ENCODE results near the gene BGLAP.

Gene BGLAP

DNA sequence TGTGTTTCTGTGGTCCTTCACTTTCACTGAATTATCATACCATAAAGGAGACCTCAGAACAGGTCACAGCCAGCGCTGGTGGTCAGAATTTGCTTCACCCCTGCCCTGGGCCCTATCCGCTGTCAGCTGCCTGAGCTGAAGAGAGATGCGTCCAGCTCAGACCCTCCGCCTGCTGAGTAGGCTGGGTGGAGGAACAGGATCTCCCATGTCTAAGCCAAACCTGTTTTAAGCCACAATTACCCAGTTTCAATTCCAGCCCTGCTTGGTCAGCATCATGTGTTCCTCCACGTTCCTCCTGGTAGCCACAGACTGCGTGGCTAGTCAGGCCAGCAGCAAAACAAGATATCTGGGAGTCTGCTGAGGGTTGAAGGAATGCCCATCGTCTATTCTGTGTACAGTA, 13.5 kb upstream of the BGLAP start:
- DNase-seq = no peak

DNA sequence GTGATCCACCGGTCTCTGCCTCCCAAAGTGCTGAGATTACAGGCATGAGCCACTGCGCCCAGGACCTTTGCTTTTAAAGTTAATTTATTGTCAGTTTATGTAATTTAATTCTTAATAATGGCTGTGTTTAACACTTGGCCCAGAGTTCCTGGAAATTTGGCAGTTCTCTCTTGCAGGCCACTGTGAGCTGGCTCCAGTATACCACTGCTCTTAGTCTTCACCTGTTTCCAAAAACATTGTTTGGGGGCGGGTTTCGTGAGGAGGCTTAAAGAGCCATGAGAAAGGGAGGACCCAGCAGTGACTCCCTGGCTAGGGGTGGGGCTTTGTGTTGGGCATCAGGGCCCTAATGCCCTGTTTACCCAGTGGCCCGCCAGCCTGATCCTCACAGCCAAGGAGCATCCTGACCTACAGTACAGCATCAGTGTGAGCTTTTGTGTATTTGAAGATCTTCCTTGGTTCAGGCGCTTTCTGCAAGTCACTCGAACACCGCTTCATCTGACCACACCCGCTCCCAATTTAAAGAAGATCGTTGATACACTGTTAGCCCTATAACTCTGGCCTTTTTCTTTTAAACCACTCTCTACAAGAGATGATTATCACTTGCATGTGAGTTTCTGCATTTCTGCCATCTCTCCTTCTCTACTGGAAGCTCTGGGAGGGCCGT, 12.0 kb upstream of the BGLAP start:
- DNase-seq = no peak

DNA sequence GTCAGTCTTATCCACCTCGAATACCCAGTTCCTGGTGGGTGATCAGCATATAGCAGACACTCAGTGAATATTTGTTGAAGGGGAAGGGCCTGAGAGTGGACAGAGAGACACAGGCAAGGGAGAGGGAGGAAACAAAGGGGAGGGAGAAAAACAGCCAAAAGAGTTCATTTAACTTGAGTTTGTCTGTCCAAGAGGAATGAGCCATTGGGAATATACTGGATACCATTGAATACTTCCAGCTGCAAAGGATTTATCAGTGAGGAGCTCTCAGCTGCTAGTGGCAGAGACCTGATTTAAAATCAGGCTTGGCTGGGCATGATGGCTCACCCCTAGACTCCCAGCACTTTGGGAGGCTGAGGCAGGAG, 11.5 kb upstream of the BGLAP start:
- no peak for DNase-seq

DNA sequence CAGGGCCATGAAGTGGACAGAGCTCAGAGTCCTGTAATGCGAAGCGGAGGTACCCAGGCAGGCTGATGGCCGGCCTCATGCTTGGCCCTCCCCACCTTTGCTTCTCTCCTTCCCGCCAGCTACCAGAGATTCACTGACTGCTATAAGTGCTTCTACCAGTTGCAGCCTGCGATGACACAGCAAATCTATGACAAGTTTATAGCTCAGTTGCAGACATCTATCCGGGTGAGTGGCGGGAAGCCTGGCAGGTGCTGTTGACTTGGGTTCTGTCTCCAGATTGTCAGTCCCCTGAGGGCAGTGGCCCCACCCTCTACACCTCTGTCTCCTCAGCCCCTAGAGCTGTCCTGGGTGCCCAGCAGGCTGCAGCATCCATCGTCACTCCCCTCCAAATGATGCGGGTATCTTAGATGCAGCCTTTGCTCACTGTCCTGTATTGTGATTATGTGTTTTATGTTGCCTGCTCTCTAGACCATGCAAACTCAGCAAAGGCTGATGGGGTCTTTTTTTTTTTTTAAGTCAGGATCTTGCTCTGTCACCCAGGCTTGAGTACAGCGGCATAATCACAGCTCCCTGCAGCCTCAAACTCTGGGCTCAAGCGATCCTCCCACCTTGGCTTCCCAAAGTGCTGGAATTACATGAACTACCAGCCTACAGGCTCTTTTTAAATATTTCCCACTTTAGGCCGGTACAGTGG, 9.6 kb upstream of the BGLAP start:
- DNase-seq = no peak

DNA sequence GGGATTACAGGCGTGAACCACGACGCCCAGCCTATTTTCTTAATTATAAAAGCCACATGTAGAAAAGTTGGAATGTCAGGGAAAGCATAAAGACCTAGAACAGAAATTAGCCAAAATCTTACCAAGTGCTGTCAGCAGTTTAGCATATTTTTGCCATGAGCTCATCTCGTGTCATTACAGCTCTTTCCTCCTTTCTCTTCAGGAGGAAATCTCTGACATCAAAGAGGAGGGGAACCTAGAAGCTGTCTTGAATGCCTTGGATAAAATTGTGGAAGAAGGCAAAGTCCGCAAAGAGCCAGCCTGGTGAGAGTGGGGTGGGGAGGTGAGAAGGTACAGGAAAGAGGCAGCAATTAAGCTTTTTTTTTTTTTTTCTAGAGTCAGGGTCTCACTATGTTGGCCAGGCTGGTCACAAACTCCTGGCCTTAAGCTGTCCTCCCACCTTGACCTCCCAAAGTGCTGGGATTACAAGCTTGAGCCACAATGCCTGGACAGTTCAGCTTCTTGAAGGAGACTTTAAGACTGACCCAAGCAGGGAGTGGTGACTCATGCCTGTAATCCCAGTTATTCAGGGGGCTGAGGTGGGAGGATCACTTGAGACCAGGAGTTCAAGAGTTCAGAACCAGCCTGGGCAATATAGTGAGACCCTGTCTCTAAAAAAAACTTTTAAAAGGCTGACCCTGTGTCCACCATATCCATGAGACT, 8.4 kb upstream of the BGLAP start:
- no peak for DNase-seq

DNA sequence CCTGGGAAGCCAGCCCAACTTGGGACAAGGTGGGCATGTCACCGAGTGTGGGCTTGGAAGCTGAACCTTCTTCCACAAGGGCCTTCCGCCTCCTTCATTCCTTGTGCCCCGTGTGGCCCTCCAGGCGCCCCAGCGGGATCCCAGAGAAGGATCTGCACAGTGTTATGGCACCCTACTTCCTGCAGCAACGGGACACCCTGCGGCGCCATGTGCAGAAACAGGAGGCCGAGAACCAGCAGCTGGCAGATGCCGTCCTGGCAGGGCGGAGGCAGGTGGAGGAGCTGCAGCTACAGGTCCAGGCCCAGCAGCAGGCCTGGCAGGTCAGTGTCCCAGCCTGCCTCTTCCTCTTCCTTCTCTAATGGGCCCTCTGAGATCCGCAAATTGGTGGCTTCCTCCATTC, 5.8 kb upstream of the BGLAP start:
- DNase-seq = no peak

DNA sequence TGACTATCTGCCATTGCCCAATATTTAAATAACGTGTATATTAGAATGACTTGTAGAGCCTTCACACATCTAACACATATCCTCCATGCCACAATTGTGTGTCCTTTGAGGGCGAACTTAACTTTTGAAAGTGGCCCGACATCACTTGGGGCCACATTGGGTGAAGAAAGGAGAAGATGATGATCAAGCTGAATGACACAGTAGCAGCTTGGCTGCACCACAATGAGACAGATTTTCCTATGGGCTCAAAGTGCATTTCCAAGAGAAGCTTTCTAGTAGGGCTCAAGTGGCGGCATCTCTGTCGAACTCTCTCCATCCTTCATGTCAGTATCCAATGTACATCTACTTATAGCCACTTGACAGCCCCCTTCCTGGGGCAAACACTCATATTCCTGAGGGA, 3.7 kb upstream of the BGLAP start:
- no peak for DNase-seq

DNA sequence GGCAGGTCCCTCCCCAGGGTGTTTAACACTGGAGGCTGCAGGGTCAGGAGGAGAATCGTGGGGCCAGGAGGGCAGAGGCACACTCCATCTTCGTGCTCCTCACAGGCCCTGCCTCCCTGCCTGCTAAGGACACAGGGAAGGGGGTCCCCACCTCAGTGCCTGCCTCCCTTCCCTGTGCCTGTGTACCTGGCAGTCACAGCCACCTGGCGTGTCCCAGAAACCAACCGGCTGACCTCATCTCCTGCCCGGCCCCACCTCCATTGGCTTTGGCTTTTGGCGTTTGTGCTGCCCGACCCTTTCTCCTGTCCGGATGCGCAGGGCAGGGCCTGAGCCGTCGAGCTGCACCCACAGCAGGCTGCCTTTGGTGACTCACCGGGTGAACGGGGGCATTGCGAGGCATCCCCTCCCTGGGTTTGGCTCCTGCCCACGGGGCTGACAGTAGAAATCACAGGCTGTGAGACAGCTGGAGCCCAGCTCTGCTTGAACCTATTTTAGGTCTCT, 623 bp upstream of the BGLAP start:
- DNase-seq = no peak

DNA sequence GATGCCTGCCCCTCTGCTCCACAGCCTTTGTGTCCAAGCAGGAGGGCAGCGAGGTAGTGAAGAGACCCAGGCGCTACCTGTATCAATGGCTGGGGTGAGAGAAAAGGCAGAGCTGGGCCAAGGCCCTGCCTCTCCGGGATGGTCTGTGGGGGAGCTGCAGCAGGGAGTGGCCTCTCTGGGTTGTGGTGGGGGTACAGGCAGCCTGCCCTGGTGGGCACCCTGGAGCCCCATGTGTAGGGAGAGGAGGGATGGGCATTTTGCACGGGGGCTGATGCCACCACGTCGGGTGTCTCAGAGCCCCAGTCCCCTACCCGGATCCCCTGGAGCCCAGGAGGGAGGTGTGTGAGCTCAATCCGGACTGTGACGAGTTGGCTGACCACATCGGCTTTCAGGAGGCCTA, 754 bp downstream of the BGLAP start:
- DNase-seq = no peak

DNA sequence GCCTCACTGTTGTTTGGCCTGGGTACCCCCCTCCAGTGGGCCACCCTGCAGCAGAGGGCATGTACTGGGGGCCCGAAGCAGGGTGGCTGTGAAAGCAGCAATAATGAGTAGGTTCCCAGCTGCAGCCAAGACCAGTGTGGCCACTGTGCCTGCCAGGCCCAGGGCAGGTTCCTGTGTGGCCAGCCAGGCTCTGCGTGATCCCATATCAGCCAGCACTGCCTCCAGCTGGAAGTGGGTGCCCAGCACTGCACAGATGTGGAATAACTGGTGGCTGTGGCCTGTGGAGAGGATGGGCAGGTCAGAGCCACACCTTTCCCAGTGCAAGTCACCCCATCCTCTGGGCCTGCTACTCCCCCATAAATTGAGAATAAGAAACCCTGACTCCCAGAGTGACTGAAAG, 2.1 kb downstream of the BGLAP start:
- no peak for DNase-seq

DNA sequence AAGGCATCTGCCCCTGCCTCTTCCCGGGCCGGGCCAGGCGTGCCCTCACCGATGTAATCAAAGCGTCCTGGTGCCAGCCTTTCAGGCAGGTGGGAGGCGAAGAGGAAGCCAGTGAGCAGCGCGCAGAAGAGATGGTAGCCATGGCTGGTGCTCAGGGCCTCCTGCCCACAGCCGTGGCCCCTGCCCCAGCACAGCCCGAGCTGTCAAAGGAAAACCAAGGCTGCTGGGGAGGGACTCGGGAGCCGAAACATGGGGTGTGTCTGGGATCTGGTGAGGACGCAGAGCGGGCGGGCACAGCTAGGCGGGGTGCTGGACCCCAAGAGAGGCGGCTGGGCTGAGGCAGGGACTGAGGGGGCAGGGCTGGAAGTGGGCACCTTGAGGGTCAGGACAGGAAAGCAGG, 2.7 kb downstream of the BGLAP start:
- DNase-seq = no peak

DNA sequence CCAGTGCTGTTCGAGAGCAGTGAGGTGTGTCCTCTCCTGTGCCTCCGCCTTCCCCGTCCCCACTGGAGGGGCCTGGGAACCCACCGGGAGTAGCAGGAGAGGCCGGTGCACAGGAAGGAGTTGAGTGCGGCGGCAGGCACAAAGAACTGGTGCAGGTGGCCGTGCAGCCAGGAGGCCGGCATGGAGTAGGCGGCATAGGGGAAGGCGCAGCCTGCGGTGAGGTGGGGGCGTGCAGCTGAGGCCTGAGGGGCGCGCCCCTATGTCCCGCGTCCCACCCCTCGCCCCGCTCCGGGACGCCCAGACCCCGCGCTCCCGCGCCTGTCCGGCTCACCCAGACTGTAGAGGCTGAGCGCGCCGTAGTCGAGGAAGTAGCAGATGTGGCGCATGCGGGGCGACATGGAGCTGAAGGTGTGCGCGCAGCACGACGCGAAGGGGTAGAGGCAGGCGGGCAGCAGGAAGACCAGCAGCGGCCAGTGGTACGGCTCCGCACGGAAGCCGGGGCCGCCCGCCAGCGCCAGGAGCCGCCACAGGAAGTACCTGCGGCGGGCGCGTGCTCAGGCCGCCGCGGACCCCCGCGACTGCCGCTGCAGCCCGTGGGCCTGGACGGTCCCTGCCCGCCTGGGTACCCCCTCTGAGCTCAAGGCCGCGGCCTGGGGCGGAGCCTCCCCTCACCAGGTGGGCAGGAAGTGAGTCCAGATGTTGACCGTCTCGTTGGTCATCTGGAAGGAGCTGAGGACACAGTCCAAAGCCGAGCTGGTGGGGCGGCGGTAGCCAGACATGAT, 3.7 kb downstream of the BGLAP start:
- no peak for DNase-seq

DNA sequence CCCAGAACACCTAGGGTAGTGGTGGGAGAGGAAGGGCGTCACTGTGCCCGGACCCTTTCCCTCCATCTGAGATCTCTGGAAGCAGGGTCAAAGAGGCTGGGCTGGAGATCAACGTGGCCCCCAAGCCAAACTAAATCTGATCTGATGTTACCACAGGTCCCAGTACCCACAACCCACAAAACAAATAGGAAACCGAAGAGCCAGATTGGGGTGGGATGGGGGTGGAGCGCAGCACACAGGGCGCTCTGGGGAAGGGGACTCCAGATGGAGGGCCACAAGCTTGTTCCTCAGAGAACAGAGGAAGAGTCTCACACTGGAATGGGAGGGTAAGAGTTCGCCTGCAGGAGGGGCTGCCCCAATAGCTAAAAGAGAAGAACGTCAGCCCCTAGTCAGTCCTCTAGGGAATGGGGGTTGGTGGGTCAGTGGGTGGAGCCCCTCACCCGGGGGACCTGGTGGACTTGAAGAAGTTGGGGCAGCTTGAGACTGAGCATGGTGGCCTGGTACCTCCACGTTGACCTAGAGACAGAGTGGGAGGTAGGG, 4.3 kb downstream of the BGLAP start:
- DNase-seq = no peak

DNA sequence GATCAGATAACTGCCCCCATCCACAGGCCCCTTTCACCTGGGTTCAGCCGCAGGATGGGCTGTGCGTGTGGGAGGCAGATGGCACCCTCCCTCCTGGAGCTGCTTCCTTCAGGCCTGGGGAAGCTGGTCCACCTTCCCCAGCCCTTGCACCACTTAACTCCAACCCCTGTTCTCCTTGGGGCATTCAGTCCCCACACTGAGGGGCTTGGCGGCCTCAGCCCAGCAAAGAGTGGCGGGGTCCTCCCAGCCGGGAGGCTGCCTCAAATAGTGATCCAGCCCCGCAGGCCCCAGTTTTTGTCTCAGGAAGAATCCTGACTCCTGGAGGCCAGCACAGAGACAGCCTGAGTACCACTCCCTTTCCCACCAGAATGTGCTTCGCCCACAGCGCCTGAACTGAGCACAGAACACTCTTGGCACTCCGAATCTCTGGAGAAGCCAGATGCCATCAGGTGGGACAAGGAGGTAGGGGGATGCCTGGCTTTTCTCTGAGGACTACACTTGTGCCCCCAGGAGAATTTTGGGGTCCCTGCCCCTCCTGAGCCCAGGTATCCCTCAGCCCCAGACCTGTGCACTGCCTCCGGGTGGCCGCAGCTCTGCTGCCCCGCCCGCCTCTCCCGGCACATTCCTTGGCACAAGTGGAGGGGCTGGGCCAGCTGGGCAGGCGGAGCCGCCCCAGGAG, 4.9 kb downstream of the BGLAP start:
- DNase-seq = no peak

DNA sequence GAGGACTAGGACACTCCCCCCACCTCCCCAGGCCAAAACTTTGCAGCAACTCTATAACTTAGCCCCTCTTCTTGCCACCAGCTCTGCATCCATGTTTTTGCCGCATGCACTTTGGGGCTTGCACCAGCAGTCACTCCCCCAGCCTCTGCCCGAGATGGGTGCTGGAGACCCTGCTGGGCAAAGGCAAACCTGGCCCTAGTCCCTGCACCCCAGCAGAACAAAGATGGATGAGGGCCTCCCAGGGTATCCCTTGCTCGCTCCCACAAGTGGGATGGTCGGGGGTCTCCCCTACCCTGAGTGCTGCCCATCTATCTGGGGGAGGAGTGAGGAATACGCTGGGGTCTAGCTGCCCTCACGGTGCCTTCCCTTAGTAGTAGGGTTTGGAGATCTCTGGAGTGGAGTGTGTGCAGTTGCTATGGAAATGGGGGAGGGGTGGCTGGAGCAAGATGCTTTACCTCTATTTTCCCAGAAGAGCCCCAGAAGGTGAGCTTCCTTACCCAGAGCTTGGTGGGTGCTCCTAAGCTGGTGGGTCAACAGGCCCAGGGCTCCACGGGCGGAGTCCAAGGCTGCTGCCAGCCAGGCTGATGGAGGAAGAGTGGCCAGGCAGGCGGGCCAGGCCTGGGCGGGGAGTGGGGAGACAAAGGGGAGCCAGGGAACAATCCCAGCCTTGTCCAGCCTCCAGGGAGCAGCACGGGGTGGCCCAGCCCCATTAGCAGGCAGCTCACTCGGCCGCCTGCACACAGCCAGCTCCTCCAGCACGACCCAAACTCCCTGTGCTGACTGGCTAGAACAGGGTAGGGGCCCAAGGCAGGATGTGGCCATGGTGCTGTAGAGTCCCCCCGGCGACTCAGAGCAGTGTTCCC, 5.7 kb downstream of the BGLAP start, which contains the start of gene PAQR6:
Gene PAQR6, minus strand, starts transcription at position 597 of the 863 bp plus-strand sequence. CDS start 1,325 bp downstream, outside the sequence.
- no peak for DNase-seq

DNA sequence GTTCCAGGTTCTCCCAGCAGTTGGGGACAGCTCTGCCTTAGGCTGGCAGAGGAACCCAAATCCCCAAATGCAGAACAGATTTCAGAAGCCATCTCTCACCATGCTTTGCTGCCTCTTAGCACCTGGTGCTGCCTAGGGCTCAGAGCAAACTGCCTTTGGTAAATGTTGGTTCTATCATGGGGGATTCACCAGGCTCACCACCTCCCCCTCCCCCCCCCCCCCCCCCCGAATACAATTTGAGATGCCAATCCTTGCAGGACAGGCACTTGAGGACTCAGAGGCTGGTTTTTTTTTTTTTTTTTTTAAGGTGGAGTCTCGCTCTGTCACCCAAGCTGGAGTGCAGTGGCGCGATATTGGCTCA, 6.3 kb downstream of the BGLAP start:
- no peak for DNase-seq

DNA sequence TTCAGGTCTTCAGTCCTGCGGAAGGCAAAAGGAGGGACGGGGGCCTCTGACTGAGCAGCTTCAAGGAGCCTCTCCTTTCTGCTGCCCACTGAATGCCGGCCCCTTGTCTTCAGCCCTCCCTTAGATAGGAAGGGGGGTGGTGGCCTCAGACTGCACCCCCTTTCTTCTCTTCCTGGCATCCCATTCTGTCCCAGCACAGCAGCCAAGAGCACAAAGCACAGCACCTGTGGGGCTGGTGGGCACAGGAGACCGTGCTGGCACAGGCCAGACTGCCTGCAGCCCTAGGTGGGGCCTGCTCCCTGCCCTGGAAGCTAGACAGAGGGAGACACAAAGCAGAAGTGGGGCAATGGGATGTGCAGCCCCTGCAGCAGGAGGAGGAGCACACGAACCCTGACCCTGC, 7.6 kb downstream of the BGLAP start:
- no peak for DNase-seq

DNA sequence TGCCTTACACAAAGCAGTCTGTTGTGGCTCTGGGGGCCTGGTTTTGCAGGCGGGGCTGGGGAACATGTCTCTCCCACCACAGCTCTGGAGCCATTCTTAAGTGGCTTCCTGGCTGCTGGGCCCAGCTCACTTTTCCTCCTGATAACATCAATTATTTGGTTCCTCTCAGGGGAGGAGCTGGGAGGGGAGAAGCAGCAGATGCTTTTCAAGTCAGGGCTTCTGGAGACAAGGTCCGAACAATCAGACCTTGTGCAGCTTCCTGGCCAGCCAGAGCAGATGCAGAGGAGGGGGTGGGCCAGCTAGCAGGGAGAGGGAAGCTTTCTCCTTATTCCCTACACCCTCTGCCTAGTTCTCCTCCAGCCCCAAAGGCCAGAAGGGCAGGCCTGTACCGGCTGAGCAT, 9.5 kb downstream of the BGLAP start:
- no peak for DNase-seq

DNA sequence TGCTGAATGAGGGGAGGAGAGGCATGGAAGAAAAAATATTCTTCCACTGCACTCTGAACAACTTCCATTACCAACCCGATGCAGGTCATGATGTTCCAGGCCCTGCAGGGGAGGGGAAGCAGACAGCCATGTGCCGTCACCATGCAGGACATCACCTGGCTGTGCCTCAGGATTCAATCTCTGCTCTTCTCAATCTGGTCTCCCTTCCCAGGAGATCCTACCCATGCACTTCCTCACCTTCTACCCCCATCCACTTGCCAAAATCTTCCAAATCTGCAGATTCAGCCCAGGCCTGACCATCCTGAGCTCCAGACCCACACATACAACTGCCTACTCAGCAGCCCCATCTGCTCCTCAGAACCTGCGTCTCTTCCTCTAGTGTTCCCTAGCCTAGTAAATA, 11.7 kb downstream of the BGLAP start:
- no peak for DNase-seq

DNA sequence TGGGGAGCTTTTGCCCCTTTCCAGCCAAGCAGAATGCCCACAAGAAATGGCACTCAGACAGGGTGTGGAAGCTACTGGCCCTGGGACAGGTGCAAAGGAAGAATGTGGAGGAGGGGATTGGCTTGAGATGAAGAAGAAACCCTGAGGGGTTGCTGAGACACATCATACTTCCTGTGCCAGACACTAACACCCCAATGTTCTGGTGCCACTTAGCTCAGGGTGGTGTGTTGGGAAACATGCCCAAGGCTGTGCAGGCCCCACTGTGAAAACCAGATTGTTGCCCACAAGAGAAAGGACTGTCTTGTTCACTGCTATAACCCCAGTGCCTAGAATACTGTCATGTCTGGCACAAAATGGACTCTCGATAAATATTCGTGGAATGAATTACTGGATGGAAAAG, 15.7 kb downstream of the BGLAP start:
- no peak for DNase-seq

DNA sequence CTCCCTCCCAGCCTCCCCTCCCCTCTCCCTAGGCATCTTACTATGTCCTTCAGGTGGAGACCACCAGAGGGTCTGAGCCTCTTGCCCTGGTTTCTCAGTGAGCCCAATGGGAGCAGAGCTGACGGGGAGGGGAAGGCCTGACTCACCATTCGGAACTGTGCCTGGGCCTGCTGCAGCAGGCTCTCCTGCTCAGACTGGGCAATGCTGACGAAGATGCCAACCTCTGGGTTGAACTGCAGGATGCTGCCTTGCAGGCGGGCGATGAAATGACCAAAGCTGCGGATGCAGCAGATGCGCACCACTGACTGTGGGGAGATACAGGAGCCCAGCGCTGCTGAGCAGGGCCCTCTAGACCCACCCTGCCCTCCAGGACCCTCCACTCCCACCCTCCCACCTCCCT, 16.9 kb downstream of the BGLAP start:
- no peak for DNase-seq

DNA sequence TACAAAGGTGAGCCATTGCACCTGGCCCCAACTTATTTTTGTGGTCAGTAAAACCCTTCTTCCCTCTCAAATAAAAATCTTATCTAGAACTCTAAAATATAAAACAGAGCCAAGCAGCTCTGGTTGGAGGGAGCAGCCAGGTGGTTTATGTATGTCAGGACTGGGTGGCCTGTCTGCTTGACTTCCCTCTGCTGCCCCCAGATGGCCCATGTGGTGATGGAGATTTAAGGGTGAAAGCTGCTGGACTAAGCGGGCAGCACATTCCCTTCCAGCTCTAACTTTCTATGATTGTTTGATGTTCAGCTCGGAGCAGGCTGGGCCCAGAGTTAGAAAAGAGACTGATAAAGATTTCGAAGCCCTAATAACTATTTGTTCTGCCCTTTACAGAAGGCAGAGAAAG, 17.8 kb downstream of the BGLAP start:
- no peak for DNase-seq

All from activated CD8-positive, alpha-beta memory T cell treated with anti-CD3 and anti-CD28 coated beads, Interleukin-2, amount 50 U/mL, for 4 hours (primary cell).